GM12878 (cell line): ENCODE measurements around the gene REL. TPM values are rescaled to one million over a fixed set of nuclear protein-coding genes. Genes with fewer than 3 reads are reported as not detected.
A peak's percentile ranks its signal among the peaks of the same experiment; 100 is the strongest.

Source experiments
- ATF7 ChIP-seq: fragments of 450-650 bp; IDR thresholded peaks from 2 replicates; pipeline ENCODE4 v1.6.1; 2016; ENCODE audit warnings: low read depth, mild to moderate bottlenecking
- IRF4 ChIP-seq: IDR thresholded peaks from 2 replicates; pipeline ENCODE4 v1.6.1; 2011; ENCODE audit warnings: low read depth, low read length
- NR2C1 ChIP-seq: fragments of 450-650 bp; IDR thresholded peaks from 2 replicates; pipeline ENCODE4 v1.6.1; 2017; ENCODE audit warnings: antibody characterized with exemption, mild to moderate bottlenecking, moderate library complexity
- RELA ChIP-seq: fragments of 450-650 bp; IDR thresholded peaks from 2 replicates; pipeline ENCODE4 v1.8.0; 2014; ENCODE audit warnings: borderline replicate concordance; ENCODE audit not compliant: partially characterized antibody
- SMC3 ChIP-seq: IDR thresholded peaks from 2 replicates; pipeline ENCODE4 v1.6.1; 2011; ENCODE audit warnings: low read length, improper control_type of control experiment, borderline replicate concordance
- polyA plus RNA-seq, 11 experiments: library from polyadenylated mRNA; depleted of rRNA in 4 of 11; unstranded in 6 of 11; stranded (reverse) in 5 of 11; fragments of >200 nt; fragmentation: Nextera tagmentation in 4 of 11; fragmentation: Illumina TruSeq in 1 of 11; extraction: Ambion mirVana in 4 of 11; extraction: Trizol in 1 of 11; gene quantifications; 1 replicate in 1 of 11; 2 replicates in 10 of 11; pipeline versions ENCODE4 v1.2.1 to v1.2.3, GENCODE V29; 2011 to 2016; ENCODE audit warnings: inconsistent platforms in 2 of 11, missing spikeins in 2 of 11, low read depth in 1 of 11
- total RNA-seq, 4 experiments: library from RNA; depleted of rRNA in 3 of 4; stranded (reverse); fragments of >200 nt in 3 of 4; fragmentation: Illumina TruSeq in 1 of 4; extraction: Trizol in 1 of 4; gene quantifications; 2 replicates each; pipeline versions ENCODE4 v1.2.1 to v1.2.3, GENCODE V29; 2013 to 2021
- TF ChIP-seq, protein P1 (sequence below): fragments of 450-650 bp; IDR thresholded peaks from 2 replicates; pipeline ENCODE4 v1.6.1; 2017; ENCODE audit warnings: mild to moderate bottlenecking, moderate library complexity
- TF ChIP-seq, protein P2 (sequence below): IDR thresholded peaks from 2 replicates; pipeline ENCODE4 v1.6.1; 2011; ENCODE audit warnings: low read depth, mild to moderate bottlenecking, low read length, moderate library complexity, borderline replicate concordance; ENCODE audit errors: extremely low read depth
- TF ChIP-seq, protein P3 (sequence below): fragments of 450-650 bp; formaldehyde crosslinking; IDR thresholded peaks from 2 replicates; pipeline ENCODE4 v1.4.0; 2020; ENCODE audit warnings: mild to moderate bottlenecking, moderate library complexity
- TF ChIP-seq, protein P4 (sequence below): fragments of 150-350 bp; IDR thresholded peaks from 2 replicates; pipeline ENCODE4 v1.6.1; 2014; ENCODE audit warnings: mild to moderate bottlenecking, low read depth, low read length
- TF ChIP-seq, protein P5 (sequence below): IDR thresholded peaks from 2 replicates; pipeline ENCODE4 v1.6.1; 2011; ENCODE audit warnings: borderline replicate concordance, low read depth, mild to moderate bottlenecking, moderate library complexity, low read length; ENCODE audit not compliant: insufficient read depth, poor library complexity, severe bottlenecking
- TF ChIP-seq, protein P6 (sequence below): IDR thresholded peaks from 2 replicates; pipeline ENCODE4 v1.6.1; 2012; ENCODE audit warnings: low read depth, low read length, improper control_type of control experiment

Gene REL
- total and polyA plus RNA-seq, 10 of the 15 experiments (the other 5 are each of a cell fraction or from before 2014, with no cell fraction given): 6.3 to 52.4 (median 26.6) TPM

DNA sequence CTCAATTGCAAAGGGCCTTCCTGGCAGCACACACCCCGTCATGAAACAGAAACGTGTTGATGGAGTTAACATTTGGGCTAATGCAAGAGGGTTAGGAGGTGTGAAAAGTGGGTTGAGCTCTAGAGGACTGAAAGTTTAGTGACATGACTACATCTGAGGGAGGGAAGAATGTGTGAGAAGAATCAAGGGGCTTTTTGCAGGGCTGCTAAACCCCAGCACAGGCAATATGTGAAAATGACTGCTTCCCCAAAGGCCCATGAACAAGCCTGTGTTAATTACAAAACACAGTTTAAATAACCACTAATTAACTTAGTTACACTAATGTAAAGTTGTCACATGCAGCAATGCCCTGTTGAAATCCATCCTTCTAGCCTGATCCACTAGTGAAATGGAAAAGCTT, 72.8 kb downstream of the REL start (continued):
- TF ChIP-seq, protein P1, sequence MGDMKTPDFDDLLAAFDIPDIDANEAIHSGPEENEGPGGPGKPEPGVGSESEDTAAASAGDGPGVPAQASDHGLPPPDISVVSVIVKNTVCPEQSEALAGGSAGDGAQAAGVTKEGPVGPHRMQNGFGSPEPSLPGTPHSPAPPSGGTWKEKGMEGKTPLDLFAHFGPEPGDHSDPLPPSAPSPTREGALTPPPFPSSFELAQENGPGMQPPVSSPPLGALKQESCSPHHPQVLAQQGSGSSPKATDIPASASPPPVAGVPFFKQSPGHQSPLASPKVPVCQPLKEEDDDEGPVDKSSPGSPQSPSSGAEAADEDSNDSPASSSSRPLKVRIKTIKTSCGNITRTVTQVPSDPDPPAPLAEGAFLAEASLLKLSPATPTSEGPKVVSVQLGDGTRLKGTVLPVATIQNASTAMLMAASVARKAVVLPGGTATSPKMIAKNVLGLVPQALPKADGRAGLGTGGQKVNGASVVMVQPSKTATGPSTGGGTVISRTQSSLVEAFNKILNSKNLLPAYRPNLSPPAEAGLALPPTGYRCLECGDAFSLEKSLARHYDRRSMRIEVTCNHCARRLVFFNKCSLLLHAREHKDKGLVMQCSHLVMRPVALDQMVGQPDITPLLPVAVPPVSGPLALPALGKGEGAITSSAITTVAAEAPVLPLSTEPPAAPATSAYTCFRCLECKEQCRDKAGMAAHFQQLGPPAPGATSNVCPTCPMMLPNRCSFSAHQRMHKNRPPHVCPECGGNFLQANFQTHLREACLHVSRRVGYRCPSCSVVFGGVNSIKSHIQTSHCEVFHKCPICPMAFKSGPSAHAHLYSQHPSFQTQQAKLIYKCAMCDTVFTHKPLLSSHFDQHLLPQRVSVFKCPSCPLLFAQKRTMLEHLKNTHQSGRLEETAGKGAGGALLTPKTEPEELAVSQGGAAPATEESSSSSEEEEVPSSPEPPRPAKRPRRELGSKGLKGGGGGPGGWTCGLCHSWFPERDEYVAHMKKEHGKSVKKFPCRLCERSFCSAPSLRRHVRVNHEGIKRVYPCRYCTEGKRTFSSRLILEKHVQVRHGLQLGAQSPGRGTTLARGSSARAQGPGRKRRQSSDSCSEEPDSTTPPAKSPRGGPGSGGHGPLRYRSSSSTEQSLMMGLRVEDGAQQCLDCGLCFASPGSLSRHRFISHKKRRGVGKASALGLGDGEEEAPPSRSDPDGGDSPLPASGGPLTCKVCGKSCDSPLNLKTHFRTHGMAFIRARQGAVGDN: peak; percentile 97
- TF ChIP-seq IRF4 (no peak), SMC3 (no peak), NR2C1 (no peak), ATF7 (peak; percentile 84), RELA (no peak)
- TF ChIP-seq, protein P2, sequence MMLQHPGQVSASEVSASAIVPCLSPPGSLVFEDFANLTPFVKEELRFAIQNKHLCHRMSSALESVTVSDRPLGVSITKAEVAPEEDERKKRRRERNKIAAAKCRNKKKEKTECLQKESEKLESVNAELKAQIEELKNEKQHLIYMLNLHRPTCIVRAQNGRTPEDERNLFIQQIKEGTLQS: no peak
- TF ChIP-seq, protein P3, sequence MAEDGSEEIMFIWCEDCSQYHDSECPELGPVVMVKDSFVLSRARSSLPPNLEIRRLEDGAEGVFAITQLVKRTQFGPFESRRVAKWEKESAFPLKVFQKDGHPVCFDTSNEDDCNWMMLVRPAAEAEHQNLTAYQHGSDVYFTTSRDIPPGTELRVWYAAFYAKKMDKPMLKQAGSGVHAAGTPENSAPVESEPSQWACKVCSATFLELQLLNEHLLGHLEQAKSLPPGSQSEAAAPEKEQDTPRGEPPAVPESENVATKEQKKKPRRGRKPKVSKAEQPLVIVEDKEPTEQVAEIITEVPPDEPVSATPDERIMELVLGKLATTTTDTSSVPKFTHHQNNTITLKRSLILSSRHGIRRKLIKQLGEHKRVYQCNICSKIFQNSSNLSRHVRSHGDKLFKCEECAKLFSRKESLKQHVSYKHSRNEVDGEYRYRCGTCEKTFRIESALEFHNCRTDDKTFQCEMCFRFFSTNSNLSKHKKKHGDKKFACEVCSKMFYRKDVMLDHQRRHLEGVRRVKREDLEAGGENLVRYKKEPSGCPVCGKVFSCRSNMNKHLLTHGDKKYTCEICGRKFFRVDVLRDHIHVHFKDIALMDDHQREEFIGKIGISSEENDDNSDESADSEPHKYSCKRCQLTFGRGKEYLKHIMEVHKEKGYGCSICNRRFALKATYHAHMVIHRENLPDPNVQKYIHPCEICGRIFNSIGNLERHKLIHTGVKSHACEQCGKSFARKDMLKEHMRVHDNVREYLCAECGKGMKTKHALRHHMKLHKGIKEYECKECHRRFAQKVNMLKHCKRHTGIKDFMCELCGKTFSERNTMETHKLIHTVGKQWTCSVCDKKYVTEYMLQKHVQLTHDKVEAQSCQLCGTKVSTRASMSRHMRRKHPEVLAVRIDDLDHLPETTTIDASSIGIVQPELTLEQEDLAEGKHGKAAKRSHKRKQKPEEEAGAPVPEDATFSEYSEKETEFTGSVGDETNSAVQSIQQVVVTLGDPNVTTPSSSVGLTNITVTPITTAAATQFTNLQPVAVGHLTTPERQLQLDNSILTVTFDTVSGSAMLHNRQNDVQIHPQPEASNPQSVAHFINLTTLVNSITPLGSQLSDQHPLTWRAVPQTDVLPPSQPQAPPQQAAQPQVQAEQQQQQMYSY: no peak
- TF ChIP-seq, protein P4, sequence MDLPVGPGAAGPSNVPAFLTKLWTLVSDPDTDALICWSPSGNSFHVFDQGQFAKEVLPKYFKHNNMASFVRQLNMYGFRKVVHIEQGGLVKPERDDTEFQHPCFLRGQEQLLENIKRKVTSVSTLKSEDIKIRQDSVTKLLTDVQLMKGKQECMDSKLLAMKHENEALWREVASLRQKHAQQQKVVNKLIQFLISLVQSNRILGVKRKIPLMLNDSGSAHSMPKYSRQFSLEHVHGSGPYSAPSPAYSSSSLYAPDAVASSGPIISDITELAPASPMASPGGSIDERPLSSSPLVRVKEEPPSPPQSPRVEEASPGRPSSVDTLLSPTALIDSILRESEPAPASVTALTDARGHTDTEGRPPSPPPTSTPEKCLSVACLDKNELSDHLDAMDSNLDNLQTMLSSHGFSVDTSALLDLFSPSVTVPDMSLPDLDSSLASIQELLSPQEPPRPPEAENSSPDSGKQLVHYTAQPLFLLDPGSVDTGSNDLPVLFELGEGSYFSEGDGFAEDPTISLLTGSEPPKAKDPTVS: no peak
- TF ChIP-seq, protein P5, sequence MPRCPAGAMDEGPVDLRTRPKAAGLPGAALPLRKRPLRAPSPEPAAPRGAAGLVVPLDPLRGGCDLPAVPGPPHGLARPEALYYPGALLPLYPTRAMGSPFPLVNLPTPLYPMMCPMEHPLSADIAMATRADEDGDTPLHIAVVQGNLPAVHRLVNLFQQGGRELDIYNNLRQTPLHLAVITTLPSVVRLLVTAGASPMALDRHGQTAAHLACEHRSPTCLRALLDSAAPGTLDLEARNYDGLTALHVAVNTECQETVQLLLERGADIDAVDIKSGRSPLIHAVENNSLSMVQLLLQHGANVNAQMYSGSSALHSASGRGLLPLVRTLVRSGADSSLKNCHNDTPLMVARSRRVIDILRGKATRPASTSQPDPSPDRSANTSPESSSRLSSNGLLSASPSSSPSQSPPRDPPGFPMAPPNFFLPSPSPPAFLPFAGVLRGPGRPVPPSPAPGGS: no peak
- TF ChIP-seq, protein P6, sequence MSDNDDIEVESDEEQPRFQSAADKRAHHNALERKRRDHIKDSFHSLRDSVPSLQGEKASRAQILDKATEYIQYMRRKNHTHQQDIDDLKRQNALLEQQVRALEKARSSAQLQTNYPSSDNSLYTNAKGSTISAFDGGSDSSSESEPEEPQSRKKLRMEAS: peak; percentile 88; the same call in 1 of the 2 replicates
- TF ChIP-seq, all 136 proteins: peak for 20
